Measurements from ENCODE around the gene RAPGEF6.
A peak's percentile ranks its signal among the peaks of the same experiment; 100 is the strongest.

RAPGEF6 gene

DNA sequence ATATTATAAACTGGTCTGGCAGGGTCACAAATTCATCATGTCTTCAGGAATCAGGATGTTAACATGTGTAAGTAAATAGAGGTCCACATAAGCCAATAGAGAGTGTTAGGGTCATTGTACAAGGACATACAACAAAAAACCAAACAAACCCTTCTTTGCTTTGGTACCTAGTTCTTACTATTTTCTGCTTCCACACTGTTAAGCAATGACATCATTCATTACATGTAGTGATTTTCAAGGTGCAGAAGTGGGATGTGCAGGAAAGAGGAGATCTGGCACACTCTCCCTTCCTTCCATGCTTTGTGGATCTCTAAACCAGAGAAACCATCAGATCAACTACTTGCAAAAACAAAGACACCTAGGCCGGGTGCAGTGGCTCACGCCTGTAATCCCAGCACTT, 184.1 kb downstream of the RAPGEF6 start:
- Mint-ChIP-seq H3K27ac (no peak overlapping the region), H3K4me1 (peaks cover 6% of the 10 kb centered on the region), H3K36me3 (ENCODE audit: low read depth) (peaks cover 55% of the 10 kb centered on the region), H3K27me3 (ENCODE audit: low read depth, poor library complexity) (no peaks in the 10 kb centered on the region), H3K4me3 (no peak overlapping the region), H3K9me3 (no peaks in the 10 kb centered on the region)
- TF ChIP-seq CTCF (IDR thresholded peaks at IDR 0.05) = no peak
- DNase-seq = no peak

- H3K9me3 Mint-ChIP-seq = no peaks in the 10 kb centered on the region
- H3K4me1 Mint-ChIP-seq = no peaks in the 10 kb centered on the region
- no peak for TF ChIP-seq CTCF (IDR thresholded peaks at IDR 0.05)
- H3K36me3 Mint-ChIP-seq (ENCODE audit: low read depth) = peaks cover 51% of the 10 kb centered on the region
- no peak for DNase-seq
- H3K27me3 Mint-ChIP-seq (ENCODE audit: low read depth, poor library complexity) = no peaks in the 10 kb centered on the region
- H3K27ac Mint-ChIP-seq = peak overlapping the region; percentile 8
- no peak overlapping the region for H3K4me3 Mint-ChIP-seq
These were observed 193.8 kb downstream of the RAPGEF6 start for GRCh38 chr5:131441184-131441583.

- H3K27me3 Mint-ChIP-seq (ENCODE audit: low read depth, poor library complexity) = no peaks in the 10 kb centered on the region
- no peak overlapping the region for H3K4me3 Mint-ChIP-seq
- H3K9me3 Mint-ChIP-seq = no peaks in the 10 kb centered on the region
- H3K4me1 Mint-ChIP-seq = no peaks in the 10 kb centered on the region
- peak overlapping the region; percentile 6 for H3K27ac Mint-ChIP-seq
- TF ChIP-seq CTCF (IDR thresholded peaks at IDR 0.05) = no peak
- H3K36me3 Mint-ChIP-seq (ENCODE audit: low read depth) = peaks cover 66% of the 10 kb centered on the region
- no peak for DNase-seq
These were observed 198.9 kb downstream of the RAPGEF6 start for GRCh38 chr5:131436081-131436480.

GRCh38 chr5:131433109-131433508, 201.9 kb downstream of the RAPGEF6 start:
- DNase-seq = no peak
- Mint-ChIP-seq H3K4me3 (no peak overlapping the region), H3K9me3 (no peaks in the 10 kb centered on the region), H3K27ac (no peak overlapping the region), H3K27me3 (ENCODE audit: low read depth, poor library complexity) (no peaks in the 10 kb centered on the region), H3K36me3 (ENCODE audit: low read depth) (peaks cover 73% of the 10 kb centered on the region), H3K4me1 (no peaks in the 10 kb centered on the region)
- TF ChIP-seq CTCF (IDR thresholded peaks at IDR 0.05) = no peak

DNA sequence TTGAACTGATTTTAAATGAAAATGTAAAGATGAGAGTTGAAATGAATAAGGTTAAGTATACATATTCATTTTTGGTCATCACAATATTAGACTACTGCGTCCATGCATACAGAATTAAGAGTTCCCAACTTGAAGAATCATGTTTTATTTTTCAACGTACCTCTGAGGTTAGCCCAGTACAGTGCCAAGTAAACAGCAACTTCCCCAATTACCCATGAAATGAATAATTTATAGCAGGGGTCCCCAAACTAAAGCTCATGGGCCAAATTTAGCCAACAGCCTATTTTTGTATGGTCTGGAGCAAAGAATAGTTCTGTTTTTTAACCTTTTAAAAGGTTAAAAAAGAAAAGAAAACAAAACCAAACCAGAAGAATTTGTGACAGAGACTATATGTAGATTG, 203.2 kb downstream of the RAPGEF6 start:
- H3K4me3 Mint-ChIP-seq = no peak overlapping the region
- no peak for DNase-seq
- no peaks in the 10 kb centered on the region for H3K4me1 Mint-ChIP-seq
- H3K27me3 Mint-ChIP-seq (ENCODE audit: low read depth, poor library complexity) = no peaks in the 10 kb centered on the region
- no peak for TF ChIP-seq CTCF (IDR thresholded peaks at IDR 0.05)
- no peak overlapping the region for H3K27ac Mint-ChIP-seq
- no peaks in the 10 kb centered on the region for H3K9me3 Mint-ChIP-seq
- H3K36me3 Mint-ChIP-seq (ENCODE audit: low read depth) = peaks cover 62% of the 10 kb centered on the region

- H3K4me1 Mint-ChIP-seq = no peaks in the 10 kb centered on the region
- no peak overlapping the region for H3K27ac Mint-ChIP-seq
- no peak for TF ChIP-seq CTCF (IDR thresholded peaks at IDR 0.05)
- no peak overlapping the region for H3K4me3 Mint-ChIP-seq
- no peaks in the 10 kb centered on the region for H3K27me3 Mint-ChIP-seq (ENCODE audit: low read depth, poor library complexity)
- H3K9me3 Mint-ChIP-seq = no peaks in the 10 kb centered on the region
- DNase-seq = no peak
- H3K36me3 Mint-ChIP-seq (ENCODE audit: low read depth) = peaks cover 62% of the 10 kb centered on the region
These were observed 204.2 kb downstream of the RAPGEF6 start for GRCh38 chr5:131430794-131431193.
